Measurements from ENCODE around the gene CNN2. TPM values are rescaled to one million over a fixed set of nuclear protein-coding genes. Genes with fewer than 3 reads are reported as not detected.

Gene CNN2
- total and polyA plus RNA-seq, 9 of the 15 experiments (the other 6 are each of a cell fraction or from before 2014, with no cell fraction given) = 12.1 to 174 (median 52.7) TPM

- TF ChIP-seq, protein P1, sequence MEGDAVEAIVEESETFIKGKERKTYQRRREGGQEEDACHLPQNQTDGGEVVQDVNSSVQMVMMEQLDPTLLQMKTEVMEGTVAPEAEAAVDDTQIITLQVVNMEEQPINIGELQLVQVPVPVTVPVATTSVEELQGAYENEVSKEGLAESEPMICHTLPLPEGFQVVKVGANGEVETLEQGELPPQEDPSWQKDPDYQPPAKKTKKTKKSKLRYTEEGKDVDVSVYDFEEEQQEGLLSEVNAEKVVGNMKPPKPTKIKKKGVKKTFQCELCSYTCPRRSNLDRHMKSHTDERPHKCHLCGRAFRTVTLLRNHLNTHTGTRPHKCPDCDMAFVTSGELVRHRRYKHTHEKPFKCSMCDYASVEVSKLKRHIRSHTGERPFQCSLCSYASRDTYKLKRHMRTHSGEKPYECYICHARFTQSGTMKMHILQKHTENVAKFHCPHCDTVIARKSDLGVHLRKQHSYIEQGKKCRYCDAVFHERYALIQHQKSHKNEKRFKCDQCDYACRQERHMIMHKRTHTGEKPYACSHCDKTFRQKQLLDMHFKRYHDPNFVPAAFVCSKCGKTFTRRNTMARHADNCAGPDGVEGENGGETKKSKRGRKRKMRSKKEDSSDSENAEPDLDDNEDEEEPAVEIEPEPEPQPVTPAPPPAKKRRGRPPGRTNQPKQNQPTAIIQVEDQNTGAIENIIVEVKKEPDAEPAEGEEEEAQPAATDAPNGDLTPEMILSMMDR (IDR thresholded peaks at IDR 0.05 in 2 of 3, conservative IDR thresholded peaks at IDR 0.05 in 1 of 3; ENCODE audit: insufficient read depth in 2 of 3, low read depth in 1 of 3, low read length in 3 of 3) = peak in 2 of 3 experiments; percentile 23 to 26; a peak in 3 of 6 replicates
- TF ChIP-seq MECOM (CRISPR knock-in tag; IDR thresholded peaks at IDR 0.05) = no peak
- peak; percentile 22 for TF ChIP-seq CCNT2 (IDR thresholded peaks at IDR 0.05; ENCODE audit: borderline replicate concordance, extremely low read depth, insufficient read length, low read depth, low read length)
- peak; percentile 52; the same call in 1 of the 2 replicates for TF ChIP-seq CTBP1 (IDR thresholded peaks at IDR 0.05; ENCODE audit: borderline replicate concordance)
- TF ChIP-seq, protein P2, sequence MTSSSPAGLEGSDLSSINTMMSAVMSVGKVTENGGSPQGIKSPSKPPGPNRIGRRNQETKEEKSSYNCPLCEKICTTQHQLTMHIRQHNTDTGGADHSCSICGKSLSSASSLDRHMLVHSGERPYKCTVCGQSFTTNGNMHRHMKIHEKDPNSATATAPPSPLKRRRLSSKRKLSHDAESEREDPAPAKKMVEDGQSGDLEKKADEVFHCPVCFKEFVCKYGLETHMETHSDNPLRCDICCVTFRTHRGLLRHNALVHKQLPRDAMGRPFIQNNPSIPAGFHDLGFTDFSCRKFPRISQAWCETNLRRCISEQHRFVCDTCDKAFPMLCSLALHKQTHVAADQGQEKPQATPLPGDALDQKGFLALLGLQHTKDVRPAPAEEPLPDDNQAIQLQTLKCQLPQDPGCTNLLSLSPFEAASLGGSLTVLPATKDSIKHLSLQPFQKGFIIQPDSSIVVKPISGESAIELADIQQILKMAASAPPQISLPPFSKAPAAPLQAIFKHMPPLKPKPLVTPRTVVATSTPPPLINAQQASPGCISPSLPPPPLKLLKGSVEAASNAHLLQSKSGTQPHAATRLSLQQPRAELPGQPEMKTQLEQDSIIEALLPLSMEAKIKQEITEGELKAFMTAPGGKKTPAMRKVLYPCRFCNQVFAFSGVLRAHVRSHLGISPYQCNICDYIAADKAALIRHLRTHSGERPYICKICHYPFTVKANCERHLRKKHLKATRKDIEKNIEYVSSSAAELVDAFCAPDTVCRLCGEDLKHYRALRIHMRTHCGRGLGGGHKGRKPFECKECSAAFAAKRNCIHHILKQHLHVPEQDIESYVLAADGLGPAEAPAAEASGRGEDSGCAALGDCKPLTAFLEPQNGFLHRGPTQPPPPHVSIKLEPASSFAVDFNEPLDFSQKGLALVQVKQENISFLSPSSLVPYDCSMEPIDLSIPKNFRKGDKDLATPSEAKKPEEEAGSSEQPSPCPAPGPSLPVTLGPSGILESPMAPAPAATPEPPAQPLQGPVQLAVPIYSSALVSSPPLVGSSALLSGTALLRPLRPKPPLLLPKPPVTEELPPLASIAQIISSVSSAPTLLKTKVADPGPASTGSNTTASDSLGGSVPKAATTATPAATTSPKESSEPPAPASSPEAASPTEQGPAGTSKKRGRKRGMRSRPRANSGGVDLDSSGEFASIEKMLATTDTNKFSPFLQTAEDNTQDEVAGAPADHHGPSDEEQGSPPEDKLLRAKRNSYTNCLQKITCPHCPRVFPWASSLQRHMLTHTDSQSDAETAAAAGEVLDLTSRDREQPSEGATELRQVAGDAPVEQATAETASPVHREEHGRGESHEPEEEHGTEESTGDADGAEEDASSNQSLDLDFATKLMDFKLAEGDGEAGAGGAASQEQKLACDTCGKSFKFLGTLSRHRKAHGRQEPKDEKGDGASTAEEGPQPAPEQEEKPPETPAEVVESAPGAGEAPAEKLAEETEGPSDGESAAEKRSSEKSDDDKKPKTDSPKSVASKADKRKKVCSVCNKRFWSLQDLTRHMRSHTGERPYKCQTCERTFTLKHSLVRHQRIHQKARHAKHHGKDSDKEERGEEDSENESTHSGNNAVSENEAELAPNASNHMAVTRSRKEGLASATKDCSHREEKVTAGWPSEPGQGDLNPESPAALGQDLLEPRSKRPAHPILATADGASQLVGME (CRISPR knock-in tag; IDR thresholded peaks at IDR 0.05) = no peak
- TF ChIP-seq RBFOX2 (IDR thresholded peaks at IDR 0.05; ENCODE audit: low read depth, low read length) = no peak
- no peak for TF ChIP-seq TCF7 (IDR thresholded peaks at IDR 0.05; ENCODE audit: borderline replicate concordance)
- TF ChIP-seq NUFIP1 (IDR thresholded peaks at IDR 0.05; ENCODE audit: partially characterized antibody) = no peak
- TF ChIP-seq, protein P3, sequence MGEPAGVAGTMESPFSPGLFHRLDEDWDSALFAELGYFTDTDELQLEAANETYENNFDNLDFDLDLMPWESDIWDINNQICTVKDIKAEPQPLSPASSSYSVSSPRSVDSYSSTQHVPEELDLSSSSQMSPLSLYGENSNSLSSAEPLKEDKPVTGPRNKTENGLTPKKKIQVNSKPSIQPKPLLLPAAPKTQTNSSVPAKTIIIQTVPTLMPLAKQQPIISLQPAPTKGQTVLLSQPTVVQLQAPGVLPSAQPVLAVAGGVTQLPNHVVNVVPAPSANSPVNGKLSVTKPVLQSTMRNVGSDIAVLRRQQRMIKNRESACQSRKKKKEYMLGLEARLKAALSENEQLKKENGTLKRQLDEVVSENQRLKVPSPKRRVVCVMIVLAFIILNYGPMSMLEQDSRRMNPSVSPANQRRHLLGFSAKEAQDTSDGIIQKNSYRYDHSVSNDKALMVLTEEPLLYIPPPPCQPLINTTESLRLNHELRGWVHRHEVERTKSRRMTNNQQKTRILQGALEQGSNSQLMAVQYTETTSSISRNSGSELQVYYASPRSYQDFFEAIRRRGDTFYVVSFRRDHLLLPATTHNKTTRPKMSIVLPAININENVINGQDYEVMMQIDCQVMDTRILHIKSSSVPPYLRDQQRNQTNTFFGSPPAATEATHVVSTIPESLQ (CRISPR knock-in tag; IDR thresholded peaks at IDR 0.05) = no peak
- TF ChIP-seq NFIC (IDR thresholded peaks at IDR 0.05) = no peak
- TF ChIP-seq SNAPC5 (CRISPR knock-in tag; IDR thresholded peaks at IDR 0.05) = no peak
- no peak for TF ChIP-seq PHF20 (IDR thresholded peaks at IDR 0.05; ENCODE audit: partially characterized antibody)
- peak; percentile 36; the same call in 1 of the 2 replicates for TF ChIP-seq ATF7 (IDR thresholded peaks at IDR 0.05)
- TF ChIP-seq, protein P4, sequence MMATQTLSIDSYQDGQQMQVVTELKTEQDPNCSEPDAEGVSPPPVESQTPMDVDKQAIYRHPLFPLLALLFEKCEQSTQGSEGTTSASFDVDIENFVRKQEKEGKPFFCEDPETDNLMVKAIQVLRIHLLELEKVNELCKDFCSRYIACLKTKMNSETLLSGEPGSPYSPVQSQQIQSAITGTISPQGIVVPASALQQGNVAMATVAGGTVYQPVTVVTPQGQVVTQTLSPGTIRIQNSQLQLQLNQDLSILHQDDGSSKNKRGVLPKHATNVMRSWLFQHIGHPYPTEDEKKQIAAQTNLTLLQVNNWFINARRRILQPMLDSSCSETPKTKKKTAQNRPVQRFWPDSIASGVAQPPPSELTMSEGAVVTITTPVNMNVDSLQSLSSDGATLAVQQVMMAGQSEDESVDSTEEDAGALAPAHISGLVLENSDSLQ (IDR thresholded peaks at IDR 0.05) = peak; percentile 59
- TF ChIP-seq, protein P5, sequence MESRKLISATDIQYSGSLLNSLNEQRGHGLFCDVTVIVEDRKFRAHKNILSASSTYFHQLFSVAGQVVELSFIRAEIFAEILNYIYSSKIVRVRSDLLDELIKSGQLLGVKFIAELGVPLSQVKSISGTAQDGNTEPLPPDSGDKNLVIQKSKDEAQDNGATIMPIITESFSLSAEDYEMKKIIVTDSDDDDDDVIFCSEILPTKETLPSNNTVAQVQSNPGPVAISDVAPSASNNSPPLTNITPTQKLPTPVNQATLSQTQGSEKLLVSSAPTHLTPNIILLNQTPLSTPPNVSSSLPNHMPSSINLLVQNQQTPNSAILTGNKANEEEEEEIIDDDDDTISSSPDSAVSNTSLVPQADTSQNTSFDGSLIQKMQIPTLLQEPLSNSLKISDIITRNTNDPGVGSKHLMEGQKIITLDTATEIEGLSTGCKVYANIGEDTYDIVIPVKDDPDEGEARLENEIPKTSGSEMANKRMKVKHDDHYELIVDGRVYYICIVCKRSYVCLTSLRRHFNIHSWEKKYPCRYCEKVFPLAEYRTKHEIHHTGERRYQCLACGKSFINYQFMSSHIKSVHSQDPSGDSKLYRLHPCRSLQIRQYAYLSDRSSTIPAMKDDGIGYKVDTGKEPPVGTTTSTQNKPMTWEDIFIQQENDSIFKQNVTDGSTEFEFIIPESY (CRISPR knock-in tag; IDR thresholded peaks at IDR 0.05) = peak; percentile 89; the same call in 1 of the 2 replicates
These were observed 53.2 kb downstream of the CNN2 start (continued) for GRCh38 chr19:1079566-1080111.
